Ishikawa (cell line): ENCODE measurements around the gene FOXP1.

Source experiments
- TCF12 ChIP-seq: IDR thresholded peaks from 2 replicates; pipeline ENCODE4 v1.6.1; 2012; ENCODE audit warnings: low read depth
- TF ChIP-seq, protein P1 (sequence below): IDR thresholded peaks from 2 replicates; pipeline ENCODE4 v1.6.1; 2012; ENCODE audit warnings: low read depth, mild to moderate bottlenecking

DNA sequence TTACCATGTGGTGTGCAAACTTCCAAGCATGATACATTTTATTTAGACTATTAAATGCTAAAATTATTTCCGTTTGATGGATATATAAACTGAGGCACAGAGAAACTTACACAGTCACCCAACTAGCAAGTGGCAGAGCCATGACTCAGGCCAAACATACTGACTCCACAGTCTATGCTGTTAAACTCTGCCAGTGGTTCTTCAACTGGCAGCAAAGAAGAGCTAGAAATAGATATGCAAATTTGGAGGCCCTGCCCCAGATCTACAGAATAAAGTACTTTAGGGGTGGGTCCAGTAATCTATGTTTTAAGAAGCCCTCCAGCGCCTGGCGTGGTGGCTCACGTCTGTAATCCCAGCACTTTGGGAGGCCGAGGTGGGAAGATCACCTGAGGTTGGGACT is 400.0 kb downstream of the FOXP1 start:
- no peak for TF ChIP-seq TCF12
- TF ChIP-seq, protein P1, sequence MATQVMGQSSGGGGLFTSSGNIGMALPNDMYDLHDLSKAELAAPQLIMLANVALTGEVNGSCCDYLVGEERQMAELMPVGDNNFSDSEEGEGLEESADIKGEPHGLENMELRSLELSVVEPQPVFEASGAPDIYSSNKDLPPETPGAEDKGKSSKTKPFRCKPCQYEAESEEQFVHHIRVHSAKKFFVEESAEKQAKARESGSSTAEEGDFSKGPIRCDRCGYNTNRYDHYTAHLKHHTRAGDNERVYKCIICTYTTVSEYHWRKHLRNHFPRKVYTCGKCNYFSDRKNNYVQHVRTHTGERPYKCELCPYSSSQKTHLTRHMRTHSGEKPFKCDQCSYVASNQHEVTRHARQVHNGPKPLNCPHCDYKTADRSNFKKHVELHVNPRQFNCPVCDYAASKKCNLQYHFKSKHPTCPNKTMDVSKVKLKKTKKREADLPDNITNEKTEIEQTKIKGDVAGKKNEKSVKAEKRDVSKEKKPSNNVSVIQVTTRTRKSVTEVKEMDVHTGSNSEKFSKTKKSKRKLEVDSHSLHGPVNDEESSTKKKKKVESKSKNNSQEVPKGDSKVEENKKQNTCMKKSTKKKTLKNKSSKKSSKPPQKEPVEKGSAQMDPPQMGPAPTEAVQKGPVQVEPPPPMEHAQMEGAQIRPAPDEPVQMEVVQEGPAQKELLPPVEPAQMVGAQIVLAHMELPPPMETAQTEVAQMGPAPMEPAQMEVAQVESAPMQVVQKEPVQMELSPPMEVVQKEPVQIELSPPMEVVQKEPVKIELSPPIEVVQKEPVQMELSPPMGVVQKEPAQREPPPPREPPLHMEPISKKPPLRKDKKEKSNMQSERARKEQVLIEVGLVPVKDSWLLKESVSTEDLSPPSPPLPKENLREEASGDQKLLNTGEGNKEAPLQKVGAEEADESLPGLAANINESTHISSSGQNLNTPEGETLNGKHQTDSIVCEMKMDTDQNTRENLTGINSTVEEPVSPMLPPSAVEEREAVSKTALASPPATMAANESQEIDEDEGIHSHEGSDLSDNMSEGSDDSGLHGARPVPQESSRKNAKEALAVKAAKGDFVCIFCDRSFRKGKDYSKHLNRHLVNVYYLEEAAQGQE = no peak
